ENCODE results near the gene PIK3R5. TPM values are rescaled to one million over a fixed set of nuclear protein-coding genes. Genes with fewer than 3 reads are reported as not detected.

PIK3R5 gene
- polyA plus RNA-seq, 3 donors from 2014 or later: 26.7 to 90.9 (median 28.9) TPM

DNA sequence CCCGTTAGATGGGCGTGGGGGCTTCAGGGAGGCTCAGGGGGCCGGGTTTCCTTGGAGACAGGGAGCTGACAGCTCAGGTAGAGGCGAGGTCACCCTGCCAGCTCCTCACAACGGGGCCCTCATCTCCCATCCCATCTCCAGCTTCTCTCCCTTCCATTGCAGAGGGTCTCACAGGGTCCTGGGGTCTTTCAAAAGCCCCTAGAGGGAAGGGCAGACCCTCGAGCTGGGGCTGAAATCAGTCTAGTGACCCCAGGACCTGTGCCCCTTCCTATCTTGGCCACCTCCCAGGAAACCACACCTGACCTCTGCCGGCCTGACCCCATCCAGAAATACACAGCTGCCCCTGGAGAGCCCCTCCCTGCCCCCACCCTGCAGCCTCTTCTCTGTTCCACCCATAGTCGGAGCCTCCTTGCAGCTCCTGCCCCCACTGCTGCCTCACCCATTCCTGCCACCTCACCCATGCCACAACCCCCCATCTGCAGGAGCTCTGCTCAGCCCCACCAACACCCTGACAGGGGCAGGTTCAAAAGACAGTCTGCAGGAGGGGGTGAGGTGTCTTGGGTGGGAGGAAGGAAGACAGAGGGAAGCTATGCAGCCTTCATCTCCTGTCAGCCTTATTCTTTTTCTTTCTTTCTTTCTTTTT, 23.4 kb downstream of the PIK3R5 start:
- H3K36me3 Mint-ChIP-seq: peaks cover 10 to 40% (median 14%) of the 10 kb centered on the region in 3 donors
- peak overlapping the region; percentile 82 to 93 (median 91) for H3K4me3 Mint-ChIP-seq
- DNase-seq: peak in 2 of 3 donors; percentile 48 to 55
- H3K4me1 Mint-ChIP-seq: peaks cover 38 to 97% of the 10 kb centered on the region in 2 donors
- no peaks in the 10 kb centered on the region for H3K9me3 Mint-ChIP-seq
- peak overlapping the region; percentile 94 to 100 (median 98) for H3K27ac Mint-ChIP-seq
- peaks cover 0 to 8% (median 2%) of the 10 kb centered on the region in 3 donors for H3K27me3 Mint-ChIP-seq (ENCODE audit: low read depth in 3 of 3)

DNA sequence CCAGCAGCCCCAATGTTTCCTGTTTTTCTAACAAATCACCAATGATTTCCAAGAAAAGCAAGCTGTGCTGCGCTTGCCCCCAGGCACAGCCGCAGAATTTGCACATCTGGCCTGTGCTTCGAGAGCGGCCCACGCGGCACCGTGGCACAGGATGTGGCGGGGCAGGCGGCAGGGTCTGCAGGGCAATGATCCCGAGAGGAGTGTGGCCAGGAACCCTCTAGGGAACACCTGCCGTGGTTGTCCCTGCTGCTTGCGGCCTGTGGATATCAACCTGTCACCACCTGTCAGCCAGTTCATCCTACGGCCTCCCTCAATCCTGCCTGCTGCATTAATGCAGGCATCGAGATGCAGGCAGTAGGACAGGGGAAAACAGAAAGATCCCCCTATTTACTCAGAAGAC, 24.0 kb downstream of the PIK3R5 start:
- peak; percentile 69 to 71 (median 70) for DNase-seq
- no peaks in the 10 kb centered on the region for H3K9me3 Mint-ChIP-seq
- peak overlapping the region; percentile 94 to 100 (median 98) for H3K27ac Mint-ChIP-seq
- peaks cover 0 to 8% (median 2%) of the 10 kb centered on the region in 3 donors for H3K27me3 Mint-ChIP-seq (ENCODE audit: low read depth in 3 of 3)
- H3K4me1 Mint-ChIP-seq: peaks cover 32 to 96% of the 10 kb centered on the region in 2 donors
- H3K36me3 Mint-ChIP-seq: peaks cover 10 to 36% (median 14%) of the 10 kb centered on the region in 3 donors
- H3K4me3 Mint-ChIP-seq: peak overlapping the region; percentile 82 to 93 (median 91)

DNA sequence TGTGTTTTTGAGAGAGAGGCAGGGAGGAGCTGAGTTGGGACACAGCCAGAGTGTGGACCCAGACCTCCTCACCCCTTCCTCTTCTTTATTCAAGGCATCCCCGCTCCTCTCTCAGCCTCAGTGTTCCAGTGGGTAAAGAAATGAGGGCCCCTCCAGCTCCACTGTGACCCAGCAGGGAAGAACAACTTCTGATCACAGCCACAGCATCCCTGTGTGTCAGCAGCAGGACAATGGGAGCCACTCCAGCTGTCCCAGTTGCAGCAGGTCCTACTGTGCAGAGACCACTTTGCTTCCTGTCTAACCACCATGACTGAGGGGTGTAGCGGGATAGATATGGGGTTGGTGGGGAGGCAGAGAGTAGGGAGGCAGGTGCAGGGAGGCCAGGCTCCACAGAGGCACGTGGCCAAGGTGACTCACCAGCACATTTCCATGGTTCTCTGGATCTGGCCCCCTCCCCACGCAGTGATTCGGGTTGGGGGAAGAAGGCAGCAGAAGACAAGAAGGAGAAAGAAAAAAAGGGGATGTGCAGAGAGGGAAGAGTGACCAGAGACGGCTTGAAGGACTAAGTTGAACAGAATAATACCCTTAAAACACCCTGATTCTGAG, 24.5 kb downstream of the PIK3R5 start:
- Mint-ChIP-seq H3K9me3 (no peaks in the 10 kb centered on the region), H3K4me1 (peaks cover 27 to 95% of the 10 kb centered on the region in 2 donors), H3K36me3 (peaks cover 10 to 37% (median 17%) of the 10 kb centered on the region in 3 donors), H3K27me3 (ENCODE audit: low read depth in 3 of 3) (peaks cover 0 to 8% (median 2%) of the 10 kb centered on the region in 3 donors), H3K4me3 (peak overlapping the region; percentile 82 to 93 (median 91)), H3K27ac (peak overlapping the region; percentile 94 to 100 (median 98))
- no peak for DNase-seq

- Mint-ChIP-seq H3K4me1 (peaks cover 14 to 93% of the 10 kb centered on the region in 2 donors), H3K9me3 (no peaks in the 10 kb centered on the region), H3K27ac (peak overlapping the region; percentile 94 to 100 (median 98)), H3K4me3 (peak overlapping the region; percentile 82 to 93 (median 91)), H3K36me3 (peaks cover 10 to 31% (median 16%) of the 10 kb centered on the region in 3 donors), H3K27me3 (ENCODE audit: low read depth in 3 of 3) (peaks cover 0 to 8% (median under 1%) of the 10 kb centered on the region in 3 donors)
- no peak for DNase-seq
Observed at GRCh38 chr17:8939496-8940334, 25.8 kb downstream of the PIK3R5 start.

DNA sequence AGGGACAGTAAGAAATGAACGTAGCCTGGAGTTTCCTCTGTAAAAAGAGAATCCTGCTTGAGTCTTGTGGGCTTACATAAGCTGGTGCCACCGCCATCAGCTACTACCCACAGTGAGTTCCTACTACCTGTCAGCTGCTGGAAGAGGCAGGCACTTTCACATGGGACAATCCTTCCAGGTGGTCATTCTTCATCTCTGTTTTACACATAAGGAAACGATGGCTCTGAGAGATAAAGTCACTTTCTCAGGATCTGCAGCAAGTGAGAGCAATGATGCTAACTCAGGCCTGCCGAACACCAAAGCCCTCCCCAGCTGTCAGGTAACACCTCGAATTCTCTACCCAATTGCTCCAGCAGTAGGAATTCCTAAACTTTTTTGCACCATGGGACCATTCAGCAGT, 26.6 kb downstream of the PIK3R5 start:
- H3K4me3 Mint-ChIP-seq: peak overlapping the region; percentile 82 to 93 (median 91)
- H3K9me3 Mint-ChIP-seq: no peaks in the 10 kb centered on the region
- peaks cover 6 to 93% of the 10 kb centered on the region in 2 donors for H3K4me1 Mint-ChIP-seq
- DNase-seq: no peak
- H3K27me3 Mint-ChIP-seq (ENCODE audit: low read depth in 3 of 3): peaks cover 0 to 8% (median 0%) of the 10 kb centered on the region in 3 donors
- peaks cover 7 to 24% (median 12%) of the 10 kb centered on the region in 3 donors for H3K36me3 Mint-ChIP-seq
- peak overlapping the region; percentile 94 to 100 (median 98) for H3K27ac Mint-ChIP-seq

GRCh38 chr17:8935191-8935590, 30.3 kb downstream of the PIK3R5 start:
- no peaks in the 10 kb centered on the region for H3K9me3 Mint-ChIP-seq
- peaks cover 0 to 89% of the 10 kb centered on the region in 2 donors for H3K4me1 Mint-ChIP-seq
- no peaks in the 10 kb centered on the region for H3K27me3 Mint-ChIP-seq (ENCODE audit: low read depth in 3 of 3)
- peak; percentile 52 to 58 (median 55) for DNase-seq
- peak overlapping the region; percentile 49 to 73 (median 60) for H3K4me3 Mint-ChIP-seq
- peak overlapping the region; percentile 92 to 97 (median 94) for H3K27ac Mint-ChIP-seq
- H3K36me3 Mint-ChIP-seq: peaks cover 5 to 34% (median 15%) of the 10 kb centered on the region in 3 donors

DNA sequence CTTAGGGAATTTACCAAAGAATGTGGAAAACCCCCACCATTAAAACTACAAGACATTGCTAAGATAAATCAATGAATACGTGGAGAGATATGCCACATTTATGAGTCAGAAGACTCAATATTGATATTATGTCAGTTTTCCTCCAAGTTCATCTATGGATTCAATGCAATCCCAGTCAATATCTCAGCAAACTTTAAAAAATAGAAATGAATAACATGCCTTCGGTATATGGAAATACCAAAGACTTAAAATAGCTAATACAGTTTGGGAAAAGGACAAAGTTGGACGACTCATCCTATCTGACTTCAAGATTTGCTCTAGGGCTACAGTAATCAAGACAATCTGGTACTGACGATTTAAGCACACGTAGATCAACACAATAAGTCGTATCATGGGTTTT, 31.2 kb downstream of the PIK3R5 start:
- Mint-ChIP-seq H3K4me1 (peaks cover 0 to 89% of the 10 kb centered on the region in 2 donors), H3K27ac (peak overlapping the region; percentile 92 to 97 (median 94)), H3K9me3 (no peaks in the 10 kb centered on the region), H3K36me3 (peaks cover 9 to 40% (median 18%) of the 10 kb centered on the region in 3 donors), H3K27me3 (ENCODE audit: low read depth in 3 of 3) (no peaks in the 10 kb centered on the region), H3K4me3 (peak overlapping the region; percentile 49 to 73 (median 60))
- DNase-seq: no peak

GRCh38 chr17:8930649-8931048, 34.9 kb downstream of the PIK3R5 start:
- Mint-ChIP-seq H3K27me3 (ENCODE audit: low read depth in 3 of 3) (no peaks in the 10 kb centered on the region), H3K4me3 (peak overlapping the region in 1 of 5 donors; percentile 41), H3K27ac (peak overlapping the region; percentile 69 to 94 (median 80)), H3K4me1 (peaks cover 0 to 79% of the 10 kb centered on the region in 2 donors), H3K9me3 (peaks cover 2 to 17% (median 11%) of the 10 kb centered on the region in 6 donors), H3K36me3 (peaks cover 13 to 39% (median 13%) of the 10 kb centered on the region in 3 donors)
- DNase-seq: no peak

DNA sequence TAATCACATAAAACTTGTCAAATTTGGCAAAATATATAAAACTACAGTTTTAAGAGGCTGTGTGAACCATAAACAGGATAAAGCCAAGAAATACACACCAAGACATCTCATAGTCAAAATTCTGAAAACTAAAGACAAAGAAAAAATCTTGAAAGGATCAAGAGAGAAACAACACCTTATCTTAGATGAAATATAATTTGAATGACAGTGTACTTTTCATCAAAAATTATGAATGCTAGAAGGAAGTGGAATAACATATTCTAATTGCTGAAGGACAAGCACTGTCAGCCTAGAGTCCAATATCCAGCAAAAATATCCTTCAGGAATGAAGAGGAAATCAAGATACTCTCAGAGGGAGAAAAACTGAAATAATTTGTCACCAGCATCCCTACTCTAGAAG, 37.2 kb downstream of the PIK3R5 start:
- H3K36me3 Mint-ChIP-seq: peaks cover 13 to 33% (median 13%) of the 10 kb centered on the region in 3 donors
- H3K9me3 Mint-ChIP-seq: peaks cover 2 to 17% (median 11%) of the 10 kb centered on the region in 6 donors
- H3K4me3 Mint-ChIP-seq: peak overlapping the region in 4 of 5 donors; percentile 23 to 54 (median 37)
- peak overlapping the region in 5 of 6 donors; percentile 68 to 84 (median 83) for H3K27ac Mint-ChIP-seq
- H3K4me1 Mint-ChIP-seq: peaks cover 4 to 60% of the 10 kb centered on the region in 2 donors
- H3K27me3 Mint-ChIP-seq (ENCODE audit: low read depth in 3 of 3): no peaks in the 10 kb centered on the region
- DNase-seq: no peak

DNA sequence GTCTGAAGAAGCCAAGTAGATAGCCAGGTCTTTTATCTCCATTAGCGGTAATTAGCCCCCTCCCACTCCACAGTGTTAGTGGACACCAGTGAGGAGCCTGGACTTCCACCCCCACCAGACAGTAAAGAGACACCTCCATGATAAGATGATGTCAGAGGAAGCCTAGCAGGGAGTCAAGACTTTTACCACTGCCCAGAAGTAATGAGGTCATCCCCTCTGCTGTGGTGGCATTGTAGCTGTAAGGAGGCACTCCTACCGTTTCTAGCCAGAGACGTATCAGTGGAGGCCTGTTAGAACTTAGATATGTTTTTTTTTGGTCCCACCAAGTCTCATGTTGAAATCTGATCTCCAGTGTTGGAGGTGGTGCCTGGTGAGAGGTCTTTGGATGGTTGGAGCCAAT, 38.1 kb downstream of the PIK3R5 start:
- peak; percentile 47 to 50 (median 48) for DNase-seq
- peak overlapping the region in 4 of 5 donors; percentile 10 to 50 (median 42) for H3K4me3 Mint-ChIP-seq
- H3K27ac Mint-ChIP-seq: peak overlapping the region in 5 of 6 donors; percentile 83 to 86 (median 84)
- H3K9me3 Mint-ChIP-seq: peaks cover 2 to 17% (median 11%) of the 10 kb centered on the region in 6 donors
- H3K27me3 Mint-ChIP-seq (ENCODE audit: low read depth in 3 of 3): no peaks in the 10 kb centered on the region
- peaks cover 14 to 63% of the 10 kb centered on the region in 2 donors for H3K4me1 Mint-ChIP-seq
- peaks cover 13 to 33% (median 16%) of the 10 kb centered on the region in 3 donors for H3K36me3 Mint-ChIP-seq

GRCh38 chr17:8925808-8926207, 39.7 kb downstream of the PIK3R5 start:
- Mint-ChIP-seq H3K27me3 (ENCODE audit: low read depth in 3 of 3) (no peaks in the 10 kb centered on the region), H3K36me3 (peaks cover 13 to 24% (median 13%) of the 10 kb centered on the region in 3 donors), H3K4me3 (no peak overlapping the region), H3K4me1 (peaks cover 18 to 58% of the 10 kb centered on the region in 2 donors), H3K9me3 (peaks cover 2 to 17% (median 11%) of the 10 kb centered on the region in 6 donors), H3K27ac (no peak overlapping the region)
- DNase-seq: peak; percentile 75 to 78 (median 77)

DNA sequence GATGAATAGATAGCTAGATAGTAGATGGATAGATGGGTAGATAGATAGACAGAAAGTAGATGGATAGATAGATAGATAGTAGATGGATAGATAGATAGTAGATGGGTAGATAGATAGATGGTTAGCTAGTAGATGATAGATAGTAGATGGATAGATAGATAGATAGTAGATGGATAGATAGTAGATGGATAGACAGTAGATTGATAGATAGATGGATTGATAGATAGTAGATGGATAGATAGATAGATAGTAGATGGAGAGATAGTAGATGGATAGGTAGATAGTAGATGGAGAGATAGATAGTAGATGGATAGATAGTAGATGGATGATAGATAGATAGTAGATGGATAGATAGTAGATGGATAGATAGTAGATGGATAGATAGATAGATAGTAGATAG, 40.4 kb downstream of the PIK3R5 start:
- H3K9me3 Mint-ChIP-seq: peaks cover 2 to 17% (median 11%) of the 10 kb centered on the region in 6 donors
- no peaks in the 10 kb centered on the region for H3K27me3 Mint-ChIP-seq (ENCODE audit: low read depth in 3 of 3)
- DNase-seq: no peak
- no peak overlapping the region for H3K4me3 Mint-ChIP-seq
- peaks cover 12 to 19% (median 13%) of the 10 kb centered on the region in 3 donors for H3K36me3 Mint-ChIP-seq
- no peak overlapping the region for H3K27ac Mint-ChIP-seq
- peaks cover 20 to 54% of the 10 kb centered on the region in 2 donors for H3K4me1 Mint-ChIP-seq

DNA sequence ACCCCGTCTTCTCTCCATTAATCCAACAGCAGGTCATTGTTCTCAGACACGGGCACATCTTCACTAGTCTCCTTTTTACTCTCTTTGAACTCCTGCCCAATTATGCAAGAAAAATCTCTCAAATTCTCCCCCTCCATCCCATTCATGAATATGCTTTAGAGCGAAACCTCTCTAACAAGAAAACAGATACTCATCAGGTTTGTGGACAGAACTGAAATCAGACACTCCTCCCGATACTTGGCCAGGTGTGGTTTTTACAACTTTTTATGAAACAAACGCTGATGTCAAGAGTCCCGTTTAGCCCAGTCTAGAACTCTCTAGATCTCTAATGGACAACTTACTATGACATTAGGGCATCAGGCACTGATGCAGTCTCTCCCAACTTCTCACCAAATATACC, 40.9 kb downstream of the PIK3R5 start:
- H3K4me1 Mint-ChIP-seq: peaks cover 25 to 54% of the 10 kb centered on the region in 2 donors
- DNase-seq: peak; percentile 42 to 48 (median 44)
- H3K27me3 Mint-ChIP-seq (ENCODE audit: low read depth in 3 of 3): no peaks in the 10 kb centered on the region
- H3K36me3 Mint-ChIP-seq: peaks cover 10 to 16% (median 10%) of the 10 kb centered on the region in 3 donors
- peaks cover 2 to 17% (median 11%) of the 10 kb centered on the region in 6 donors for H3K9me3 Mint-ChIP-seq
- H3K4me3 Mint-ChIP-seq: no peak overlapping the region
- H3K27ac Mint-ChIP-seq: no peak overlapping the region
